CD14-positive monocyte (primary cell): ENCODE data around the gene TBC1D22A. TPM values are rescaled to one million over a fixed set of nuclear protein-coding genes. Genes with fewer than 3 reads are reported as not detected.

Experiments
- DNase-seq, 3 donors: peaks; one replicate each; pipeline ENCODE4 v3.0.0-alpha.2; 2011 to 2022
- H2AFZ ChIP-seq: 2 replicates; pipeline ENCODE4 v1.6.0; 2012; ENCODE audit warnings: mild to moderate bottlenecking, low read depth, low read length, inconsistent platforms; ENCODE audit not compliant: insufficient read depth, poor library complexity, severe bottlenecking
- H3K27ac ChIP-seq, 2 donors: 1 replicate in 1 of 2; 2 replicates in 1 of 2; pipeline ENCODE4 v1.5.1; 2012 to 2013; ENCODE audit warnings: low read length in 2 of 2, control low read depth in 1 of 2, inconsistent platforms in 1 of 2, low read depth in 1 of 2, mild to moderate bottlenecking in 1 of 2
- H3K27me3 ChIP-seq, 2 donors: one replicate each; pipeline versions ENCODE4 v1.6.0 to v1.6.1; 2011 to 2013; ENCODE audit warnings: low read length in 2 of 2; ENCODE audit not compliant: control insufficient read depth in 2 of 2, insufficient read depth in 2 of 2
- H3K36me3 ChIP-seq, 2 donors: replicated peaks in 1 of 2; 1 replicate in 1 of 2; 2 replicates in 1 of 2; pipeline versions ENCODE4 v1.5.1 to v1.6.1; 2012 to 2013; ENCODE audit warnings: low read length in 2 of 2, control low read depth in 1 of 2, inconsistent platforms in 1 of 2, mild to moderate bottlenecking in 1 of 2; ENCODE audit not compliant: insufficient read depth in 2 of 2, control insufficient read depth in 1 of 2
- H3K4me1 ChIP-seq, 2 donors: 1 replicate in 1 of 2; 2 replicates in 1 of 2; pipeline versions ENCODE4 v1.5.1 to v1.6.1; 2012 to 2013; ENCODE audit warnings: low read length in 2 of 2, control low read depth in 1 of 2, inconsistent platforms in 1 of 2, mild to moderate bottlenecking in 1 of 2, moderate library complexity in 1 of 2; ENCODE audit not compliant: insufficient read depth in 2 of 2, control insufficient read depth in 1 of 2
- H3K4me2 ChIP-seq: replicated peaks from 2 replicates; pipeline ENCODE3; 2012; ENCODE audit warnings: low read length, moderate library complexity, mild to moderate bottlenecking; ENCODE audit not compliant: poor library complexity, severe bottlenecking; ENCODE audit errors: extremely low read depth
- H3K4me3 ChIP-seq, 3 experiments: fragments of 200-600 bp in 1 of 3; sonication (generic) in 1 of 3; replicated peaks in 1 of 3; 1 replicate in 2 of 3; 2 replicates in 1 of 3; pipeline ENCODE4 v1.5.1; 2011 to 2013; ENCODE audit warnings: low read length in 3 of 3, mild to moderate bottlenecking in 3 of 3, control low read depth in 2 of 3, low read depth in 2 of 3, inconsistent platforms in 1 of 3, moderate library complexity in 1 of 3
- H3K79me2 ChIP-seq: 2 replicates; pipeline ENCODE4 v1.6.0; 2012; ENCODE audit warnings: mild to moderate bottlenecking, control low read depth, inconsistent platforms, low read length, moderate library complexity; ENCODE audit not compliant: insufficient read depth
- H3K9ac ChIP-seq: 2 replicates; pipeline ENCODE4 v1.6.0; 2017; ENCODE audit warnings: low read length, mild to moderate bottlenecking; ENCODE audit not compliant: insufficient read depth, poor library complexity, severe bottlenecking
- H3K9me3 ChIP-seq, 2 donors: replicated peaks in 1 of 2; 1 replicate in 1 of 2; 2 replicates in 1 of 2; pipeline versions ENCODE4 v1.5.1 to v1.6.1; 2012 to 2013; ENCODE audit warnings: low read length in 2 of 2, control low read depth in 1 of 2; ENCODE audit not compliant: control insufficient read depth in 1 of 2, insufficient read depth in 1 of 2
- H4K20me1 ChIP-seq: 2 replicates; pipeline ENCODE4 v1.6.0; 2012; ENCODE audit warnings: mild to moderate bottlenecking, low read length, control low read depth, moderate library complexity; ENCODE audit not compliant: insufficient read depth
- H3K27ac Mint-ChIP-seq, 7 donors: one replicate each; pipeline ENCODE4 v1.8.0; 2020; ENCODE audit warnings: mild to moderate bottlenecking in 7 of 7, mixed read lengths in 7 of 7, moderate library complexity in 6 of 7, inconsistent platforms in 2 of 7
- H3K27me3 Mint-ChIP-seq, 3 donors: one replicate each; pipeline ENCODE4 v1.8.0; 2021 to 2022; ENCODE audit warnings: low read depth in 3 of 3, mild to moderate bottlenecking in 3 of 3, mixed read lengths in 3 of 3, moderate library complexity in 3 of 3, inconsistent platforms in 1 of 3
- H3K36me3 Mint-ChIP-seq, 2 donors: one replicate each; pipeline ENCODE4 v1.8.0; 2020; ENCODE audit warnings: mixed read lengths in 2 of 2, inconsistent platforms in 1 of 2, mild to moderate bottlenecking in 1 of 2
- H3K4me1 Mint-ChIP-seq: one replicate; pipeline ENCODE4 v1.8.0; 2020; ENCODE audit warnings: mild to moderate bottlenecking, mixed read lengths
- H3K4me3 Mint-ChIP-seq, 2 donors: one replicate each; pipeline ENCODE4 v1.8.0; 2020; ENCODE audit warnings: mild to moderate bottlenecking in 2 of 2, mixed read lengths in 2 of 2, moderate library complexity in 1 of 2
- H3K9me3 Mint-ChIP-seq, 7 donors: one replicate each; pipeline ENCODE4 v1.8.0; 2020 to 2022; ENCODE audit warnings: mixed read lengths in 7 of 7, mild to moderate bottlenecking in 6 of 7, moderate library complexity in 6 of 7, inconsistent platforms in 2 of 7
- CTCF ChIP-seq: fragments of 200-600 bp; IDR thresholded peaks from one replicate; pipeline ENCODE4 v1.8.0; 2022; ENCODE audit warnings: antibody characterized with exemption, mild to moderate bottlenecking
- WGBS: methylation state at CpG from one replicate; pipeline ENCODE4 v1.1.5; 2013; ENCODE audit warnings: missing lambda C conversion rate; ENCODE audit not compliant: insufficient coverage; 5-methylcytosine and 5-hydroxymethylcytosine counted together
- intact Hi-C, 2 donors: fragments of 100-400 bp; cut with micrococcal nuclease; formaldehyde crosslinking; loops; one replicate each; pipeline versions ENCODE4 v1.15.0 to v1.15.1; 2023
- polyA plus RNA-seq, 3 donors: library from polyadenylated mRNA; depleted of rRNA in 1 of 3; unstranded in 2 of 3; stranded (reverse) in 1 of 3; fragments of 300-500 nt in 2 of 3; fragments of >200 nt in 1 of 3; fragmentation: Illumina TruSeq in 2 of 3; gene quantifications; 1 replicate in 2 of 3; 2 replicates in 1 of 3; pipeline ENCODE4 v1.2.3, GENCODE V29; 2012 to 2021

Gene TBC1D22A
- polyA plus RNA-seq, 3 donors = 25.9 to 36.2 (median 29.5) TPM

GRCh38 chr22:47201996-47202818 lies 439.8 kb downstream of the TBC1D22A start:
- Mint-ChIP-seq H3K27me3 (peaks cover 1 to 2% (median 1%) of the 10 kb centered on the region in 3 donors), H3K4me3 (no peak overlapping the region), H3K27ac (no peak overlapping the region), H3K4me1 (no peaks in the 10 kb centered on the region), H3K9me3 (peaks cover 0 to 2% (median 0%) of the 10 kb centered on the region in 7 donors), H3K36me3 (no peaks in the 10 kb centered on the region)
- Histone ChIP-seq H4K20me1 (no peaks in the 10 kb centered on the region), H3K4me1 (no peaks in the 10 kb centered on the region), H3K79me2 (no peaks in the 10 kb centered on the region), H3K9me3 (no peaks in the 10 kb centered on the region), H3K27ac (no peak overlapping the region), H3K9ac (no peak overlapping the region), H3K4me2 (no peak overlapping the region), H3K36me3 (no peaks in the 10 kb centered on the region), H2AFZ (no peak overlapping the region), H3K27me3 (no peaks in the 10 kb centered on the region), H3K4me3 (no peak overlapping the region)
- WGBS = 92% methylated on average over 27 of the region's 27 CpGs
- no peak for TF ChIP-seq CTCF
- intact Hi-C loops = no loop called here
- DNase-seq = peak in 1 of 3 donors; percentile 1

GRCh38 chr22:47202819-47203553 lies 440.5 kb downstream of the TBC1D22A start:
- Mint-ChIP-seq H3K27ac (no peak overlapping the region), H3K27me3 (peaks cover 1 to 2% (median 1%) of the 10 kb centered on the region in 3 donors), H3K9me3 (peaks cover 0 to 4% (median 0%) of the 10 kb centered on the region in 7 donors), H3K4me1 (no peaks in the 10 kb centered on the region), H3K36me3 (no peaks in the 10 kb centered on the region), H3K4me3 (no peak overlapping the region)
- Histone ChIP-seq H3K4me1 (no peaks in the 10 kb centered on the region), H3K4me3 (no peak overlapping the region), H2AFZ (no peak overlapping the region), H3K9ac (no peak overlapping the region), H3K27ac (no peak overlapping the region), H3K36me3 (no peaks in the 10 kb centered on the region), H3K79me2 (no peaks in the 10 kb centered on the region), H3K9me3 (no peaks in the 10 kb centered on the region), H3K4me2 (no peak overlapping the region), H4K20me1 (no peaks in the 10 kb centered on the region), H3K27me3 (no peaks in the 10 kb centered on the region)
- intact Hi-C loops = no loop called here
- 95% methylated on average over 13 of the region's 16 CpGs for WGBS
- no peak for TF ChIP-seq CTCF
- DNase-seq = no peak
